ENCODE results near the gene ELN. TPM values are rescaled to one million over a fixed set of nuclear protein-coding genes. Genes with fewer than 3 reads are reported as not detected.

The ELN gene
- total RNA-seq, 1 donor from 2014 or later: not detected

GRCh38 chr7:74048999-74049599 lies 21.1 kb downstream of the ELN start:
- H3K4me1 Mint-ChIP-seq: no peaks in the 10 kb centered on the region
- H3K4me3 Mint-ChIP-seq: no peak overlapping the region
- H3K27ac Mint-ChIP-seq: no peak overlapping the region
- ATAC-seq (ENCODE audit: low read depth): no peak
- ChIA-PET CTCF (no interaction called here), POLR2A (no interaction called here)
- peaks cover 5% of the 10 kb centered on the region for H3K27me3 Mint-ChIP-seq
- no peak for TF ChIP-seq CTCF (IDR thresholded peaks at IDR 0.05)
- H3K36me3 Mint-ChIP-seq (ENCODE audit: low read depth): no peaks in the 10 kb centered on the region
- intact Hi-C loops (cut with micrococcal nuclease): no loop called here
- no peak for DNase-seq
- no peaks in the 10 kb centered on the region for H3K9me3 Mint-ChIP-seq

GRCh38 chr7:74049997-74050798 lies 22.2 kb downstream of the ELN start:
- no peak for ATAC-seq (ENCODE audit: low read depth)
- Mint-ChIP-seq H3K9me3 (no peaks in the 10 kb centered on the region), H3K27ac (no peak overlapping the region), H3K4me3 (no peak overlapping the region), H3K27me3 (peaks cover 12% of the 10 kb centered on the region), H3K4me1 (no peaks in the 10 kb centered on the region), H3K36me3 (ENCODE audit: low read depth) (no peaks in the 10 kb centered on the region)
- no peak for DNase-seq
- TF ChIP-seq CTCF (IDR thresholded peaks at IDR 0.05): no peak
- CTCF ChIA-PET: no interaction called here
- POLR2A ChIA-PET: no interaction called here
- intact Hi-C loops (cut with micrococcal nuclease): no loop called here

- no peak overlapping the region for H3K4me3 Mint-ChIP-seq
- TF ChIP-seq CTCF (IDR thresholded peaks at IDR 0.05): no peak
- H3K27ac Mint-ChIP-seq: no peak overlapping the region
- ChIA-PET POLR2A (no interaction called here), CTCF (no interaction called here)
- no peaks in the 10 kb centered on the region for H3K9me3 Mint-ChIP-seq
- DNase-seq: no peak
- no peaks in the 10 kb centered on the region for H3K36me3 Mint-ChIP-seq (ENCODE audit: low read depth)
- H3K4me1 Mint-ChIP-seq: no peaks in the 10 kb centered on the region
- no peak for ATAC-seq (ENCODE audit: low read depth)
- H3K27me3 Mint-ChIP-seq: peaks cover 12% of the 10 kb centered on the region
- intact Hi-C loops (cut with micrococcal nuclease): no loop called here
These were observed 23.2 kb downstream of the ELN start for GRCh38 chr7:74051193-74051592.

GRCh38 chr7:74051629-74052410 lies 23.8 kb downstream of the ELN start:
- H3K36me3 Mint-ChIP-seq (ENCODE audit: low read depth): no peaks in the 10 kb centered on the region
- POLR2A ChIA-PET: no interaction called here
- peaks cover 12% of the 10 kb centered on the region for H3K27me3 Mint-ChIP-seq
- no peak for DNase-seq
- no peak for TF ChIP-seq CTCF (IDR thresholded peaks at IDR 0.05)
- no peaks in the 10 kb centered on the region for H3K4me1 Mint-ChIP-seq
- H3K4me3 Mint-ChIP-seq: no peak overlapping the region
- no peak overlapping the region for H3K27ac Mint-ChIP-seq
- no peak for ATAC-seq (ENCODE audit: low read depth)
- H3K9me3 Mint-ChIP-seq: no peaks in the 10 kb centered on the region
- CTCF ChIA-PET: no interaction called here
- intact Hi-C loops (cut with micrococcal nuclease): no loop called here

GRCh38 chr7:74052628-74053027 lies 24.7 kb downstream of the ELN start:
- intact Hi-C loops (cut with micrococcal nuclease): no loop called here
- H3K27me3 Mint-ChIP-seq: peaks cover 10% of the 10 kb centered on the region
- no peak for TF ChIP-seq CTCF (IDR thresholded peaks at IDR 0.05)
- no peaks in the 10 kb centered on the region for H3K36me3 Mint-ChIP-seq (ENCODE audit: low read depth)
- H3K4me1 Mint-ChIP-seq: no peaks in the 10 kb centered on the region
- H3K4me3 Mint-ChIP-seq: no peak overlapping the region
- DNase-seq (no peak), ATAC-seq (ENCODE audit: low read depth) (no peak)
- ChIA-PET CTCF (no interaction called here), POLR2A (no interaction called here)
- H3K9me3 Mint-ChIP-seq: no peaks in the 10 kb centered on the region
- no peak overlapping the region for H3K27ac Mint-ChIP-seq
